Activated CD8-positive, alpha-beta memory T cell treated with anti-CD3 and anti-CD28 coated beads, Interleukin-2, amount 50 U/mL, for 24 hours (primary cell): ENCODE results near the gene ARHGEF12.

Experiments
- DNase-seq: peaks from one replicate; pipeline ENCODE4 v3.0.0-alpha.2; 2020; ENCODE audit errors: extremely low read depth

The ARHGEF12 gene

GRCh38 chr11:120316880-120317688 is 19.1 kb upstream of the ARHGEF12 start:
- no peak for DNase-seq

- DNase-seq: no peak
Measured at GRCh38 chr11:120317689-120318480, 18.3 kb upstream of the ARHGEF12 start.

- DNase-seq: no peak
Measured at GRCh38 chr11:120318906-120319305, 17.3 kb upstream of the ARHGEF12 start.

DNA sequence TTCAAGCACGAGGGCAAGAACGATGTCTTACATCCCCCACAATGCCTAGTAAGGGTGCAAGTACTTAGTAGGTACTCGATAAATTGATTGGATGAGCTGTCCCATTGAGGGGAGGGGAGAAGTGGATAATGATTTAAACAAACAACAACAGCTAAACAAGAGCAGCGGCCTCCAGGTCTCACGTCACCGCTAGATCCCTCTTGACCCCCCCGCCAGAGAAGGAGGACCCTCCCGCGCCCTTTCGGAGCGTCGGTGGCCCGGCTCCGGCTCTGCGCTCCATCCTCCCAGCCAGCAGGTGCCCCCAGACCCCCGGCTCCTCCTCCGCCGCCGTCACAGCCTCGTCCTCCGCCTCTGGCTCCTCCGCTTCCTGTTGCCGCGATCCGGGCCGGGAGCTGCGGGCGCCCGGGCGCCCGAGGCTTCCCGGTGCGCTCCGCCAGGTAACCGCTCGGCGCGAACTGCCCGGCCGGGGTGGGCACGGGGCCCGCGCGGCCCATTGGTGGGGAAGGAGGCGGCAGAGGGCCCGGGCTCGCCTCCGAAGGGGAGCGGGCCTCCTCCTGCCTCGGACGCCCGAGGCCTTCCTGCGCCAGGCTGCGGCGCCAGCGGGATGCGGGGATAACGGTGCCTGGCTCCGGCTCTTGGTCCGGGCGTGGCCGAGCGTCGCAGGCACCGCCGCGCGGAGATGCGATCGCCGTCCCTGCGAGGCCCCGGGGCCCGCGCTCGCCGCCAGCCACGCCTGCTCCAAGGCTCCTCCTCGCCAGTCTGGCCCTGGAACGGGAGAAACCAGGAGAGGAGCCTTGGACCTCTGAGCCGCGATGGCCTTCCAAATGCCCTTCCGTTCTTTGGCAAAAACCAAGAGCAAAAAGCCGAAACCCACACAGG is 11.0 kb upstream of the ARHGEF12 start, which contains the start of gene TLCD5:
Gene TLCD5, plus strand, starts transcription at position 368 of the 879 bp plus-strand sequence. CDS start 2,143 bp downstream, outside the sequence.
- no peak for DNase-seq

DNA sequence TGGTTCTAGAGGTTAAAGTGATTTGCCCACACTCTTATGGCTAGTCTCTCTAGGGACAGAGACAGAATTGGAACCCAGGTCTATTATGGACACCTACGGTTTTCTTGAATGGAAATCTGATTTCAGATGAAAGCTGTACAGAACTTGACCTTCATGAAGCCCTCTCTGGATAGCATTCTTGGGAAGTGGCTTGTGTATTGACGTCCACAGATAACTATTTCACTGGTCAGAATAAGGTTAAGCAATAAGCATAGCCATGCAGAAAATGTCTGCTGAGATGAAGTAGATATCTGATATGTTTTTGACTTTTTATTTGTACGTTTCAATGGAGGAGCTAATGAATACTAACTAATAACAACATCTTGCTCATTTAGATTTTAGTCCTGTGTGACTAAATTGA is 10.0 kb upstream of the ARHGEF12 start:
- no peak for DNase-seq

GRCh38 chr11:120326845-120327281 is 9.3 kb upstream of the ARHGEF12 start:
- DNase-seq: no peak

- no peak for DNase-seq
Measured at GRCh38 chr11:120327311-120327710, 8.9 kb upstream of the ARHGEF12 start.

- no peak for DNase-seq
Measured at GRCh38 chr11:120329556-120329955, 6.7 kb upstream of the ARHGEF12 start.

- no peak for DNase-seq
Measured at GRCh38 chr11:120330045-120330444, 6.2 kb upstream of the ARHGEF12 start.

- DNase-seq: no peak
Measured at GRCh38 chr11:120331301-120331996, 4.8 kb upstream of the ARHGEF12 start.

- no peak for DNase-seq
Measured at GRCh38 chr11:120332822-120333716, 3.1 kb upstream of the ARHGEF12 start.

GRCh38 chr11:120333801-120334200 is 2.4 kb upstream of the ARHGEF12 start:
- DNase-seq: no peak

- no peak for DNase-seq
Measured at GRCh38 chr11:120334332-120334731, 1.9 kb upstream of the ARHGEF12 start.

- peak; percentile 43 for DNase-seq
Measured at GRCh38 chr11:120334894-120335462, 1.2 kb upstream of the ARHGEF12 start.

- DNase-seq: no peak
Measured at GRCh38 chr11:120335556-120335907, 681 bp upstream of the ARHGEF12 start.

DNA sequence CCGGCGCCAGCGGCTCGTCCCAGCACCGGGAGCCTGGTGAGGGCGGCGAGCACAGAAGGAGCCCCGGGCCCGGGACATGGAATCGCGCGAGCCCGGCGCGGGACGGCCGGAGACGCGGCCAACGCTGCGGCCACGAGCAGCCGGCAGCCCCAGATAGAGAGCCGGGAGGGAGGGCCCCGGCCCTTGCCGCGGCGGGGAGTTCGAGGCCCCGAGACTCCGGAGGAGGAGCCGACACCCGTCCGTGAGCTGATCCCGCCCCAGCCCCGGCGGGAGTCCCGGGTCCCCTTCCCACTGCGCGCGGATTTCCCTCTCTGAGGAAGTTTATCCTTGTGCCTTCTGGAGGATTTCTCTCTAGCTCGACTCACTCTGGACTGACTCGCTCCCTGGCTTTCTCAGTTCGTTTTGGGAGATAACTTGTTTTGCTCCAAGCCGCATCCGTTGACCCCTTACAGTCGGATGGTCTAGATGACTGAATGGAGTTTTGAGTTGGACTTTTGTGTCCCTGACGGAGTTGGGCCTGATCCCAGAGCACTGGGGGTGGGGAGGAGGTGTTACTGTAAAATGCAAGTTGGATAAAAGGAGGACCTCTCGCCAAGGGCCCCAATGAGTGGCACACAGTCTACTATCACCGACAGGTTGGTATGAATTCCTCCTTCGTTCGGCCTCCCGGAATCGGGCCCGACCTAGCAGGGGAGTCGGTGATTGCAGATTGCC is 585 bp downstream of the ARHGEF12 start:
- DNase-seq: no peak

- DNase-seq: no peak
Measured at GRCh38 chr11:120337355-120338106, 1.3 kb downstream of the ARHGEF12 start.

- DNase-seq: no peak
Measured at GRCh38 chr11:120338107-120338933, 2.1 kb downstream of the ARHGEF12 start.
